GM19023 (cell line): Measurements from ENCODE around the gene SFI1.
"Not testable (repeated sequence)": the region's sequence is repeated elsewhere in the genome, so short reads cannot be mapped to it uniquely, and the experiment has no call there.

ENCODE experiments used
- ATAC-seq: cut with Tn5 transposase; IDR thresholded peaks from one replicate; pipeline ENCODE4 v1.9.1; 2021; ENCODE audit warnings: mild to moderate bottlenecking, moderate library complexity; ENCODE audit not compliant: unreplicated experiment

SFI1 gene

GRCh38 chr22:31586137-31586920 lies 90.0 kb downstream of the SFI1 start:
- ATAC-seq = no peak

DNA sequence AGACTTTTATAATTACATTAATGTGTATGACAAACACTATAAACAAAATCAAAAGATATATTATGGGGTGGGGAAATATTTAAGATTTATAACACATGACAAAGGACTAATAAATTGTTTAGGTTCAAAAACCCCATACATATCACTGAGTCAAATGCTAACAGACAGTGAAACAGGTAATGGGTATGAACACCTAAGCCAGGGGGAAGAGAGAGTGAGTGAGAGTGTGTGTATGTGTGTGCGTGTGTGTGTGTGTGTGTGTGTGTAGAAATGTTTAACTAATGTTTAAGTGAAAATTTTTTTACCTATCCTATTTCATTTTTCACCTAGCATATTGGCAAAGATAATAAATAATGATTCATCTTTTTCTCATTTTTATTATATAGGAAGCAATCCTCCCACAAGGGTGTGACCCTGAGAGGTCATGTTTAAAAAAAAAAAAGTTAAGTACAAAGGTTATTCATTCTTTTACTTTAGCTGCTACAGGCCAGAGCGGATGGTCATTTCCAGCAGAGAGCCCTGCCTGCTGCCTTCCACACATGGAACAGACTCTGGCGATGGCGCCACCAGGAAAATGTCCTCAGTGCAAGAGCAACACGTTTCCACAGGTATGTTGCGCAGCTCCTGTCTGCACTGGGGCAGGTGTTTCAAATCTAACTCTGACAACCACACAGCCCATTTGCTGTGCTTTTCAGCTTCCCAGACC lies 92.8 kb downstream of the SFI1 start:
- no peak for ATAC-seq

GRCh38 chr22:31590161-31590560 lies 93.8 kb downstream of the SFI1 start:
- ATAC-seq = not testable (repeated sequence)

DNA sequence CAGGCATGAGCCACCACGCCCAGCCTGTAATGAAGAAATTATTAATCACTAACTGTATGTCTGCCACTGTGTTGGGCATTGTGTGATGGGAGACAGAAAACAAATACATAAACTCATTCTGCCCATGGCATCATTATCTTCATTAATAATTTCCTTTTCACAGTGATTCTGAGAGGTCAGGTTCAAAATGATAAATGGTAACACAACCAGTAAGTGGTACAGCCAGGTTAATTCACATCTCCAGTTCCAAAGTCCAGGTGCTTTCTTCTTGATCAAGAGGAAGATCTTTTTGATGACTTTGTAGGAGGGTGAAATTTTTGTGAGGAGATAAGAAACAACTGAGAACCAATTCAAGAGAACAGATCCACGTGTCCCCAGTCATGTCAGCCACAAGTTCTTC lies 98.9 kb downstream of the SFI1 start:
- ATAC-seq = no peak

DNA sequence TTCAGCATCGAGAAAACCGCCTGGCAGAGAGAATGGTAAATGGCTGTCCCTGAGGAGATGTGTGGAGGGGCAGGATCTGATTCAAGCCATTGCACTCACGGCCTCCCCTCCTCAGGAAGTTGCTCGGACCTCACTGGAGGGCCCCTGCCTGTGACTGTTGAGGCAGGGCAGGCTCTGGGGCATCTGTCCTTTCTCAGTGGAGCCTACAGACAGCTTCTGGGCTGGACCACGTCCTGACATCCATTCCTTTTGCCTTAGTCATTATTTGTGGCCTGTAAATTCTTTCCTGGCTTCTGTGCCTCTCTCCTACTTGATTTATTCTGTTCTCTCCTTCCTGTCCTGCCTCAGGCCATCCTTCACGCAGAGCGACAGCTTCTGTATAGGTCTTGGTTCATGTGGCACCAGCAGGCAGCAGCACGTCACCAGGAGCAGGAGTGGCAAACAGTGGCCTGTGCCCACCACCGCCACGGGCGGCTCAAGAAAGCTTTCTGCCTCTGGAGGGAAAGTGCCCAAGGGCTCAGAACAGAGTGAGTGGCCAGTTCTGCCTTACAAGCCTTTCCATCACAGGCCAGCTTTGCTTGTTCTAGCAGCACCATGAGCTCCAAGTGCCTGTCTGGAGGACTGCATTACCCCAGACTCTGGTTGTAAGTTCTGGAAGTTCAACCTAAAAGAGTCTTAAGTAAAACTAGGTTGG lies 106.1 kb downstream of the SFI1 start:
- ATAC-seq = no peak

DNA sequence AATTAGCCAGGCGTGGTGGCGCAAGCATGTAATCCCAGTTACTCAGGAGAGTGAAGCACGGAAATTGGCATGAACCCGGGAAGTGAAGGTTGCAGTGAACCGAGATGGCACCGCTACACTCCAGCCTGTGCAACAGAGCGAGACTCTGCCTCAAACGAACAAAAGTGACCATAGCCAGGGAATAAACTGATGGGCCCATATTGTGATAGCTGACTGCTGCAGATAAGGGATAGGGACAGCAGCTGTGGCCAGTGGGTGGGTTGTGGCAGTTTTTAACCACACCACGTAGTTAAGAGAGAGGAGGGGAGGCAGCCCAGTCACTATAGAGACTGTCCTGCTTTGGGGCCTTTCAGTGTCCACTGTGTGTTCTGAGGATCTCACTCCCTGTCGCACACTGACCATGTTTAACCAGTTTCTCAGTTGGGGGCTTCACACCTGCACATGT lies 106.8 kb downstream of the SFI1 start:
- no peak for ATAC-seq

DNA sequence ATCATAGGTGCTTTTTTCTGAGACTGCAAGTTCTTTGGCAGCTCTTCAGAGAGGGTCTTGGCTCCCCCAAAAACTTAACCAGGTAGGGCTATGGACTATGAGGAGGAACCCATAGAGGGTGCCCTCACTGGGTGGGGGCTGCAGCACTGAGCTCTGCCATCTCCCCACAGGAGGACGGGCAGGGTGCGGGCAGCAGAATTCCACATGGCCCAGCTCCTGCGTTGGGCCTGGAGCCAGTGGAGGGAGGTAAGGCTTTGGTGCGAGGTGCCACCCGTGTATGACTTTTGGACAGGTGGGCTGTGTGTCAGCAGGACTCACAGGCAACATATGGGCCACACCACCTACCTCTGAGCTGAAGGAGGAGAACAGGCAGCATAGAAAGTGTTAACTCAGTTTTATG lies 107.2 kb downstream of the SFI1 start:
- no peak for ATAC-seq

GRCh38 chr22:31604137-31604705 lies 107.9 kb downstream of the SFI1 start:
- no peak for ATAC-seq

DNA sequence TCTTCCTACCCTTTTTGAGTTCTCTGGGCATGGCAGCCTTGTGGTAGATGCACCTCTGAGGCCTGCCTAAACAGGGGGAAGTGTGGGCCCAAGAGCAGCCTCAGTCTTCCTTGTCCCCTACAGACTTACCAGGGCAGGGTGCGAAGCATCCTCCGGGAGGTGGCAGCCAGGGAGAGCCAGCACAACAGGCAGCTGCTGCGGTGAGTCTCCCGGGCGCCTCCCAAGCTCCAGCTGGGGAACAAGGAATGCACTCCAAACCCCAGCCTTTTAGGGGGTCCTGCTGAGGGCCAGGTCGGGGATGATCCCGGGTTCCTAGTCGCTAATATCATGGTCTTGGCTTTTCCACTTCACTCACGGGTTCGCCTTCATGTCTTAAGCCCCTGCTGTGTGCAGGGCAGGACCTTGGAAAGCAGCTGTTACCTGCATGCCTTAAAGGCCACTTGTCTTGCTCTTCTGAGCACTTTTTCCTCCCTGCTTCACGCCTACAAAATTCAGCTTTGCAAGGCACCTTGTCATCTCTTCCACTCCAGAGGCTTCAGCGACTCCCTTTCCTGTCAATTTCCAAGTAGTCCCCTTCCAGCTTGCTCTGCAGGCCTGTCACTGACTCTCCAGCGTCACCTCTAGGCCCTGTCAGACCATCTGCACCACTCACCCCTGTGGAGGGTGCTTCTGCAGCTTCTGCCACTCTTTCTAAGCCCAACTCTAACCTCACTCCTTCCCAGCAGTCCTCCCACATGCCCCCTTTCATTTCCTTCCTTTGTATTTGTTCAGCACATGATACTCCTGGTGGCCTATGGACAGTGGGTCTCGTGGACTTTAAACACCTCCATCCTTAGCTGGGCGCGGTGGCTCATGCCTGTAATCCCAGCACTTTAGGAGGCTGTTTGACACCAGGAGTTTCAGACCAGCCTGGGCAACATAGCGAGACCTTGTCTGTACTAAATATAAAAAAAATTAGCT lies 108.7 kb downstream of the SFI1 start:
- ATAC-seq = no peak

DNA sequence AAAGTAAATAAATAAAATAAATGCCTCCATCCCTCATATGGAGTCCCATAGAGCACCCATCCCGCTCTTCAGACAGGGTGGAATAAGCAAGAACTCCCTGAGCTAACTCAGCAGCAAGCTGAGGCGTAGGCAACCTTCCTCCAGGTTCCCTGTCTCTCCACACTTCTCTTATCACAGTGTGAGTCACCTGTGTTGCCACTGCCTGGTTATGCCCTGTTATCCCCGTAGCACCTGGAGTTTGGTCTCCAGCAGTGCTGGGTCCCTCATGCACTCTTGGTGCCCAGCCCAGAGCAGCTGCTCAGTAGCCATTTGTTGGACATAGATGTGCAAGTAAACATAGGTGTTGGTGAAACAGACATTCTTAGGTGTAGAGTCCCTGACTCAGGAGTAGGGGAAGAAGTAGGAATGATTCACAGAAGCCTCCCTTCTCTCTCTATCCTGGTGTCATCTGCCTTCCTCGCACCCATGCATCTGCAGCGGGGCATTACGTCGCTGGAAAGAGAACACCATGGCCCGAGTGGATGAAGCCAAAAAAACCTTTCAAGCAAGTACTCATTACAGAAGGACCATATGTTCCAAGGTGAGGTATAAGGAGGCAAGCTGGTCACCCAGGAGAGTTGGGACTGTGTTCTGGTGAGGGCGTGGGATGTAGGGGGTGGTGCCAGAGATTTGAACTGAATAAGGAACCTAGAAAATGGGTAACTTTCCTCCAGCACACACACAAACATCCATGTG lies 109.7 kb downstream of the SFI1 start:
- no peak for ATAC-seq

- no peak for ATAC-seq
These were observed 111.4 kb downstream of the SFI1 start for GRCh38 chr22:31607696-31608095.

DNA sequence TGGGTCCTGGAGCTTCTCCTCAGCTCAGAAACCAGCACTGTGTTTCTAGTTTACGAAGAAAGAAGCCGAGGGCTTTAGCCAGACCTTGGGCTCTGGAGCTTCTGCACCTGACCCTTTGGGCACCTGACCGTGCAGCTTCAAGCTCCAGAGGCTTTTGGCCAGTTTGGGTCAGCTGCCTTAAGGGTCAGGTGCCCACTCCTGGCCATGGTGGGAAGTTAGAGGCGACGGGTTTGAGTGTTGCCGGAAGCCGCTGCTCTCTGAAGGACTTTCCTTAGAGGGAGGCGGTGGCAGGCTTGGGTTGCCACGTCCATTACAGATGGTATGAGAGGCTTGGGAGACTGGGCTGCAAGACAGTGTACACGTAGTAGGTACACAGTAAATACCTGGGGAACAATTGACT lies 113.4 kb downstream of the SFI1 start:
- no peak for ATAC-seq

DNA sequence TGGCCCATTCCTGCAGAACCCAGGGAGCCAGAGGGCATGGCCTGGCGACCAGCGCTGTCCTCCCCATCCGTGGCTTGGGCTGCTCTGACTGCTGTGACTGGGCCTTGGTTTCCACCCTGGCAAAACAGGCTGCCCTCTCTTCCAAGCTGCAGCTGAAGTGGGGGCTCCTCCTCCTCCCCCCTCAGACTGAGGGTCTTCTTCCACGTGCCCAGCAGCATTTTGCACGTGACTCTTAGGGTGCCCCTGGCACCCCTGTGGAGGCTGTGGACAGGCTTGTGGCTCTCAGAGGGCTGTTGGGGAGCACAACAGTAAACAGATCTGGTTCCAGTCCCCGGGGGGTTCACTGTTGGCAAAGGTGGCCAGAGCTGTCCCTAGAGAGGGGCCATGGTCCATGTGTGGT lies 114.3 kb downstream of the SFI1 start:
- ATAC-seq = no peak

DNA sequence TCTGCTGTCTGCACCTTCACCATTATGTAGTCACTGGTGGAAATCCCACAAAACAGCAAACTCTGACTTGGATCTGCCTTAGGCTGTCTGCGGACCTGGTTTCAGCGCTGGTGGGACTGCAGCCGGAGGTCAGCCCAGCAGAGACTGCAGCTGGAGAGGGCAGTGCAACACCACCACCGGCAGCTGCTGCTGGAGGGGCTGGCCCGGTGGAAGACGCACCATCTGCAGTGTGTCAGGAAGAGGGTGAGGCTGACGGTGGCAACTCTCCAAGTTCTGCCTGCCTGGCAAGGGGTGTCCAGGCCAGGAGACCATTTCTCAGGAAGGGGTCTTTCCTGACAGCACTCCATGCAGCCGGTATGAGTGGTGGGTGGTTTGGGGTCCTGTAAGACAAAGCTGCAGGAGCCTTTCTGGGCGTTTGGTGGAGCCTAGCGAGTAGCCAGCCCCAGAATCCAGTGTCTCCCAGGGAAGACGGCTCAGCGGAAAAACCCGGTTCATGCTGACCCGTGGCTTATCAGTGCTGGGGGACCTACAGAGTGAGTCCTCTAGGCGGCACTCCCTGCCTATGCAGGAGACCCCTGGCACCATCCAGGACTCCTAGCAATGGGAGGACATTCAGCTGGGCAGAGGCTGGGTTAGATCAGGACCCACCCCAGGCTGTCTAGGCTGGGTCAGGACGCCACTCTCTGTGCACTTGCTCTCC lies 114.9 kb downstream of the SFI1 start:
- no peak for ATAC-seq

GRCh38 chr22:31612891-31613285 lies 116.6 kb downstream of the SFI1 start:
- no peak for ATAC-seq

GRCh38 chr22:31613286-31613903 lies 117.1 kb downstream of the SFI1 start:
- no peak for ATAC-seq

DNA sequence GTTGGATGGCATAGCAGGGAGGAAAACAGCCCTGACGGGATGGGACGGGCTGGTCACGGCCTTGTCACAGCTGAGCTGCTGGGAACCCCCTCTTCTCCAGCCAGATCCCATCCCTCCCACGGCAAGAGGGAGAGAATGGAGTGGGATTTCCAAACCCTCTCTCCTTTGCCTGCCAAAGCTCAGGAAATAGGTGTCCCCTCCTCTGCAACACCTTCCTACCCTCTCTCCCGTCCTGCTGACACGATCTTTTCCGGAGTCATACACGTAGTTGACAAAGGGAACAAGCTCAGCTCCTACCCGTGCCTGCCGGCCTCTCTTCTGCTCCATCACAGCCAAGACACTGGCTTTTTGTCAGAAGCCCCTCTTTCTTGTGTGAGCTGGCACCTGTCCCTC lies 117.6 kb downstream of the SFI1 start:
- no peak for ATAC-seq

- ATAC-seq = no peak
These were observed 118.6 kb downstream of the SFI1 start for GRCh38 chr22:31614781-31615490.
